ENCODE measurements around the gene CYREN.

DNA sequence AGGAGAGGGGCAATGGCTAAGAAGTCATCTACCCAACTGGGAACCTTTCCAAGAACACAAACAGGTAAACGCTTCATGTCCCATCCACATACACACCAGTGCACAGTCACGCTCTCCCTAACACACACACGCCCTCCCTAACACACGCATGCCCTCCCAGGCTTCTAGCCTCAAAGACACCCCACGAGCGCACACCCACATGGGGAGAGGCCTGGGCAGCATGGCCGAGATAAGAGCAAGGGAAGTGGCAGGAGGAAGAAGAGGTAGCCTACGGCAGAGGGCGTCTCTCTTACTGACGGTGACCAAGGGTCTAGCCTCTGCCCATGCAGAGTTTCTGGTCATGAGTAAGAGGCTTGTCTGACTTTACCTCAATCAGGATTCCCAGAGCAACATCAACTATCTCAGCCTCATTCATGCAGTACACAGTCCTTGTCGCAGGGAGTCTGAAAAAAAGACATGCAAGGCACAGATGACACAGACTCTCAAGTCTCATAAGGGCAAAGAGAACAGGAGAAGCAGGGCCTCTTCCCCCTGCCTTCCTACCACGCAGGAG lies 3.1 kb downstream of the CYREN start:
- TF ChIP-seq, protein P1, sequence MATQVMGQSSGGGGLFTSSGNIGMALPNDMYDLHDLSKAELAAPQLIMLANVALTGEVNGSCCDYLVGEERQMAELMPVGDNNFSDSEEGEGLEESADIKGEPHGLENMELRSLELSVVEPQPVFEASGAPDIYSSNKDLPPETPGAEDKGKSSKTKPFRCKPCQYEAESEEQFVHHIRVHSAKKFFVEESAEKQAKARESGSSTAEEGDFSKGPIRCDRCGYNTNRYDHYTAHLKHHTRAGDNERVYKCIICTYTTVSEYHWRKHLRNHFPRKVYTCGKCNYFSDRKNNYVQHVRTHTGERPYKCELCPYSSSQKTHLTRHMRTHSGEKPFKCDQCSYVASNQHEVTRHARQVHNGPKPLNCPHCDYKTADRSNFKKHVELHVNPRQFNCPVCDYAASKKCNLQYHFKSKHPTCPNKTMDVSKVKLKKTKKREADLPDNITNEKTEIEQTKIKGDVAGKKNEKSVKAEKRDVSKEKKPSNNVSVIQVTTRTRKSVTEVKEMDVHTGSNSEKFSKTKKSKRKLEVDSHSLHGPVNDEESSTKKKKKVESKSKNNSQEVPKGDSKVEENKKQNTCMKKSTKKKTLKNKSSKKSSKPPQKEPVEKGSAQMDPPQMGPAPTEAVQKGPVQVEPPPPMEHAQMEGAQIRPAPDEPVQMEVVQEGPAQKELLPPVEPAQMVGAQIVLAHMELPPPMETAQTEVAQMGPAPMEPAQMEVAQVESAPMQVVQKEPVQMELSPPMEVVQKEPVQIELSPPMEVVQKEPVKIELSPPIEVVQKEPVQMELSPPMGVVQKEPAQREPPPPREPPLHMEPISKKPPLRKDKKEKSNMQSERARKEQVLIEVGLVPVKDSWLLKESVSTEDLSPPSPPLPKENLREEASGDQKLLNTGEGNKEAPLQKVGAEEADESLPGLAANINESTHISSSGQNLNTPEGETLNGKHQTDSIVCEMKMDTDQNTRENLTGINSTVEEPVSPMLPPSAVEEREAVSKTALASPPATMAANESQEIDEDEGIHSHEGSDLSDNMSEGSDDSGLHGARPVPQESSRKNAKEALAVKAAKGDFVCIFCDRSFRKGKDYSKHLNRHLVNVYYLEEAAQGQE (IDR thresholded peaks at IDR 0.05; ENCODE audit: insufficient read depth in 1 of 2, low read depth in 2 of 2, low read length in 1 of 2) = no peak
- TF ChIP-seq, protein P2, sequence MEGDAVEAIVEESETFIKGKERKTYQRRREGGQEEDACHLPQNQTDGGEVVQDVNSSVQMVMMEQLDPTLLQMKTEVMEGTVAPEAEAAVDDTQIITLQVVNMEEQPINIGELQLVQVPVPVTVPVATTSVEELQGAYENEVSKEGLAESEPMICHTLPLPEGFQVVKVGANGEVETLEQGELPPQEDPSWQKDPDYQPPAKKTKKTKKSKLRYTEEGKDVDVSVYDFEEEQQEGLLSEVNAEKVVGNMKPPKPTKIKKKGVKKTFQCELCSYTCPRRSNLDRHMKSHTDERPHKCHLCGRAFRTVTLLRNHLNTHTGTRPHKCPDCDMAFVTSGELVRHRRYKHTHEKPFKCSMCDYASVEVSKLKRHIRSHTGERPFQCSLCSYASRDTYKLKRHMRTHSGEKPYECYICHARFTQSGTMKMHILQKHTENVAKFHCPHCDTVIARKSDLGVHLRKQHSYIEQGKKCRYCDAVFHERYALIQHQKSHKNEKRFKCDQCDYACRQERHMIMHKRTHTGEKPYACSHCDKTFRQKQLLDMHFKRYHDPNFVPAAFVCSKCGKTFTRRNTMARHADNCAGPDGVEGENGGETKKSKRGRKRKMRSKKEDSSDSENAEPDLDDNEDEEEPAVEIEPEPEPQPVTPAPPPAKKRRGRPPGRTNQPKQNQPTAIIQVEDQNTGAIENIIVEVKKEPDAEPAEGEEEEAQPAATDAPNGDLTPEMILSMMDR (IDR thresholded peaks at IDR 0.05) = no peak
- TF ChIP-seq POLR2AphosphoS5 (IDR thresholded peaks at IDR 0.05; ENCODE audit: low read depth, low read length) (no peak), SIN3A (IDR thresholded peaks at IDR 0.05; ENCODE audit: borderline replicate concordance, insufficient read depth, low read depth, low read length) (no peak)

Measured in Panc1 (cell line).